IPS DF 19.7 (cell line): ENCODE results near the gene PAF1.

Experiments
- DNase-seq: peaks from one replicate; pipeline ENCODE4 v3.0.0-alpha.2; 2013; ENCODE audit warnings: low read depth, low spot score

PAF1 gene

GRCh38 chr19:39405958-39406655 lies 15.2 kb upstream of the PAF1 start:
- no peak for DNase-seq

GRCh38 chr19:39405261-39405957 lies 14.5 kb upstream of the PAF1 start:
- DNase-seq = no peak

GRCh38 chr19:39403331-39404312 lies 12.7 kb upstream of the PAF1 start:
- no peak for DNase-seq

GRCh38 chr19:39402346-39403300 lies 11.7 kb upstream of the PAF1 start:
- no peak for DNase-seq

GRCh38 chr19:39401549-39402345 lies 10.8 kb upstream of the PAF1 start:
- DNase-seq = no peak

- no peak for DNase-seq
These were observed 10.2 kb upstream of the PAF1 start for GRCh38 chr19:39401070-39401548.

- no peak for DNase-seq
These were observed 9.2 kb upstream of the PAF1 start for GRCh38 chr19:39400061-39400460.

- no peak for DNase-seq
These were observed 8.8 kb upstream of the PAF1 start for GRCh38 chr19:39399668-39400050.

- no peak for DNase-seq
These were observed 7.5 kb upstream of the PAF1 start for GRCh38 chr19:39398297-39398864.

GRCh38 chr19:39397360-39398296 lies 6.7 kb upstream of the PAF1 start:
- no peak for DNase-seq

GRCh38 chr19:39390451-39390750 lies 505 bp downstream of the PAF1 start:
- no peak for DNase-seq

GRCh38 chr19:39389631-39390414 lies 1.1 kb downstream of the PAF1 start:
- DNase-seq = no peak

- no peak for DNase-seq
These were observed 2.2 kb downstream of the PAF1 start for GRCh38 chr19:39388657-39389056.

GRCh38 chr19:39386557-39386956 lies 4.3 kb downstream of the PAF1 start:
- DNase-seq = no peak

GRCh38 chr19:39385629-39386411 lies 5.1 kb downstream of the PAF1 start:
- DNase-seq = no peak

- no peak for DNase-seq
These were observed 5.9 kb downstream of the PAF1 start for GRCh38 chr19:39384839-39385568.
